Mesenchymal stem cell (in vitro differentiated cells and primary cell): ENCODE data around the gene CYP4F12.

Source experiments
- DNase-seq: peaks from one replicate; pipeline ENCODE4 v3.0.0-alpha.2; 2013
- H2AFZ ChIP-seq: one replicate; pipeline ENCODE4 v1.6.1; 2013; ENCODE audit warnings: low read depth, mild to moderate bottlenecking, control low read depth, inconsistent platforms, low read length, moderate library complexity
- H2AK5ac ChIP-seq: 2 replicates; pipeline ENCODE4 v1.6.1; 2013; ENCODE audit warnings: low read length, moderate library complexity, mild to moderate bottlenecking, inconsistent platforms; ENCODE audit not compliant: severe bottlenecking
- H2BK120ac ChIP-seq: one replicate; pipeline ENCODE4 v1.6.1; 2013; ENCODE audit warnings: low read depth, mild to moderate bottlenecking, inconsistent platforms, low read length, moderate library complexity
- H2BK12ac ChIP-seq, 2 experiments: one replicate each; pipeline ENCODE4 v1.6.1; 2013; ENCODE audit warnings: inconsistent platforms in 2 of 2, low read length in 2 of 2, mild to moderate bottlenecking in 2 of 2, moderate library complexity in 2 of 2, control low read depth in 1 of 2
- H2BK15ac ChIP-seq: one replicate; pipeline ENCODE4 v1.6.1; 2013; ENCODE audit warnings: mild to moderate bottlenecking, low read depth, inconsistent platforms; ENCODE audit not compliant: poor library complexity, severe bottlenecking
- H2BK5ac ChIP-seq: 2 replicates; pipeline ENCODE4 v1.6.1; 2013; ENCODE audit warnings: low read depth, mild to moderate bottlenecking, low read length, control low read depth, inconsistent platforms; ENCODE audit not compliant: poor library complexity, severe bottlenecking
- H3K14ac ChIP-seq, 2 experiments: one replicate each; pipeline ENCODE4 v1.6.1; 2013; ENCODE audit warnings: inconsistent platforms in 2 of 2, low read length in 2 of 2, control low read depth in 1 of 2, mild to moderate bottlenecking in 1 of 2, moderate library complexity in 1 of 2
- H3K18ac ChIP-seq, 2 experiments: one replicate each; pipeline ENCODE4 v1.6.1; 2013; ENCODE audit warnings: inconsistent platforms in 2 of 2, low read length in 2 of 2, control low read depth in 1 of 2, low read depth in 1 of 2, mild to moderate bottlenecking in 1 of 2
- H3K23ac ChIP-seq, 2 experiments: one replicate each; pipeline ENCODE4 v1.6.1; 2013; ENCODE audit warnings: inconsistent platforms in 2 of 2, low read length in 2 of 2, mild to moderate bottlenecking in 2 of 2, moderate library complexity in 2 of 2, control low read depth in 1 of 2
- H3K27ac ChIP-seq: 2 replicates; pipeline ENCODE4 v1.5.1; 2013; ENCODE audit warnings: mild to moderate bottlenecking, moderate library complexity, low read length, control low read depth, inconsistent platforms; ENCODE audit not compliant: poor library complexity, severe bottlenecking
- H3K27me3 ChIP-seq, 2 experiments: 2 replicates each; pipeline versions ENCODE4 v1.6.1 to v1.7.0; 2013; ENCODE audit warnings: low read length in 2 of 2, mild to moderate bottlenecking in 2 of 2, moderate library complexity in 2 of 2, control low read depth in 1 of 2, inconsistent platforms in 1 of 2; ENCODE audit not compliant: control insufficient read depth in 1 of 2, insufficient read depth in 1 of 2
- H3K36me3 ChIP-seq, 2 experiments: 2 replicates each; pipeline versions ENCODE4 v1.6.1 to v1.7.0; 2013; ENCODE audit warnings: low read length in 2 of 2, control low read depth in 1 of 2, inconsistent platforms in 1 of 2, low read depth in 1 of 2, mild to moderate bottlenecking in 1 of 2; ENCODE audit not compliant: insufficient read depth in 2 of 2, control insufficient read depth in 1 of 2
- H3K4ac ChIP-seq, 2 experiments: one replicate each; pipeline ENCODE4 v1.6.1; 2013; ENCODE audit warnings: inconsistent platforms in 2 of 2, low read length in 2 of 2, mild to moderate bottlenecking in 2 of 2, moderate library complexity in 2 of 2, control low read depth in 1 of 2, low read depth in 1 of 2
- H3K4me1 ChIP-seq: 2 replicates; pipeline ENCODE4 v1.6.1; 2013; ENCODE audit warnings: low read depth, low read length, control low read depth; ENCODE audit not compliant: control insufficient read depth, insufficient read depth
- H3K4me2 ChIP-seq: 2 replicates; pipeline ENCODE4 v1.6.1; 2013; ENCODE audit warnings: low read length, mild to moderate bottlenecking, inconsistent platforms; ENCODE audit not compliant: poor library complexity, severe bottlenecking
- H3K4me3 ChIP-seq, 2 experiments: 2 replicates each; pipeline versions ENCODE4 v1.5.1 to v1.7.0; 2013; ENCODE audit warnings: low read length in 2 of 2, mild to moderate bottlenecking in 2 of 2, control low read depth in 1 of 2, low read depth in 1 of 2; ENCODE audit not compliant: insufficient read depth in 1 of 2
- H3K79me1 ChIP-seq: replicated peaks from 2 replicates; pipeline ENCODE4 v1.6.1; 2013; ENCODE audit warnings: mild to moderate bottlenecking, control low read depth, low read length, inconsistent platforms; ENCODE audit not compliant: poor library complexity, severe bottlenecking
- H3K9ac ChIP-seq: 2 replicates; pipeline ENCODE4 v1.7.0; 2013; ENCODE audit warnings: mild to moderate bottlenecking, low read length, moderate library complexity
- H3K9me3 ChIP-seq: 2 replicates; pipeline ENCODE4 v1.7.0; 2013; ENCODE audit warnings: mild to moderate bottlenecking, low read length; ENCODE audit not compliant: control insufficient read depth
- H4K8ac ChIP-seq: one replicate; pipeline ENCODE4 v1.6.1; 2013; ENCODE audit warnings: inconsistent platforms, mild to moderate bottlenecking, low read length, moderate library complexity
- H4K91ac ChIP-seq: one replicate; pipeline ENCODE4 v1.6.1; 2013; ENCODE audit warnings: mild to moderate bottlenecking, low read length, inconsistent platforms
- WGBS: methylation state at CpG from one replicate; pipeline ENCODE4 v1.1.7; 2013; ENCODE audit warnings: mixed read lengths; 5-methylcytosine and 5-hydroxymethylcytosine counted together

CYP4F12 gene

DNA sequence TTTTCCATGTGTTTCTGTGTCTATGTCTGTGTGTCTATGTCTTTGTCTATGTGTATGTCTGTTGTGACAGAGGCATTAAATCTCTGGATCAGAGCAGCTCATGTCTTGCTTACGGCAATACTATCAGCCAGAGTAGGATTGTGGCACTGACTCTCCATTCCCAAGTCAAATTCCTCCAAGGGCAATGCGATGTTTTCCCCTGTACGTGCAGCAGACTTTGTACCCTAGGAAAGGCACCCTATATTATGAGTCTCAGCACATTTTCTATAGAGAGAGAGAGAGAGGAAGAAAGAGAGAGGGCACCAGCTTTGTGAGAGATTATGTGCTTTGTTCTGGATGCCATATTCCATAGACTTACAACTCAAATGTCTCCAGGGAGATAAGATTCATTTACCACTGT is 21.1 kb upstream of the CYP4F12 start:
- Histone ChIP-seq H3K36me3 (no peaks in the 10 kb centered on the region), H3K23ac (no peak overlapping the region), H3K9ac (no peak overlapping the region), H3K18ac (no peak overlapping the region), H3K9me3 (no peaks in the 10 kb centered on the region), H3K14ac (no peak overlapping the region), H2BK12ac (no peak overlapping the region), H4K91ac (no peak overlapping the region), H3K4me1 (no peaks in the 10 kb centered on the region), H3K79me1 (no peaks in the 10 kb centered on the region), H3K4ac (no peak overlapping the region), H2BK5ac (no peak overlapping the region), H2AK5ac (no peak overlapping the region), H2BK15ac (no peak overlapping the region), H3K27me3 (no peaks in the 10 kb centered on the region), H2BK120ac (no peak overlapping the region), H3K4me2 (no peak overlapping the region), H3K4me3 (no peak overlapping the region), H2AFZ (no peak overlapping the region), H4K8ac (no peak overlapping the region), H3K27ac (no peak overlapping the region)
- DNase-seq: no peak
- 67% methylated on average over 1 of the region's 3 CpGs for WGBS

DNA sequence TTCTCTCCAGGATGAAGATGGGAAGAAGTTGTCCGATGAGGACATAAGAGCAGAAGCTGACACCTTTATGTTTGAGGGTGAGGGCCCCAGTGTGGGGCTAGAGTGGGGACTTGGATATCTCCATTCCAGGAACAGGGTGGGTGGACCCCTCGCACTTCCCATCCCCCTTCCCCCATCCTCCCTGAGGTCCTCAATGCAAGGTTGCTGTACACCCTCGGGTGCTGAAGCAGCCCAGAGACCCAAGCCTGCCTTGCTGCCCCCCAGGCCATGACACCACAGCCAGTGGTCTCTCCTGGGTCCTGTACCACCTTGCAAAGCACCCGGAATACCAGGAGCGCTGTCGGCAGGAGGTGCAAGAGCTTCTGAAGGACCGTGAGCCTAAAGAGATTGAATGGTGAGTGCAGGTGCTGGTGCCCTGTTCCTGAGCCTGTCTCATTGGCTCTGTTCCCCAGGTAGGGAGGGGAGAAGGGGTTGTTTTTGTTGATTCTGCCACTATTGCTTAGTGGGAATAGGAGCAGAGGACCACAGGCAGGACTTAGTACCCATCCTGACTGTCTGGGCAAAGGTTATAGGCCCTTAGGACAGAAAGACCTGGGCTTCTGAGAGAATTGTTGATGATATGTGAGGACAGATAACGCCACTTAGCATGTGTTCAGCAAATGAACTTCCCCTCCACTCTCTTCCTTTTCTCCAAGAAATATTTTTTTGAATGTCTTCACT is 20.2 kb upstream of the CYP4F12 start:
- H2BK120ac ChIP-seq: no peak overlapping the region
- no peaks in the 10 kb centered on the region for H3K79me1 ChIP-seq
- H2AK5ac ChIP-seq: no peak overlapping the region
- H3K4ac ChIP-seq: no peak overlapping the region
- no peak overlapping the region for H3K18ac ChIP-seq
- H3K14ac ChIP-seq: no peak overlapping the region
- 74% methylated on average over 7 of the region's 8 CpGs for WGBS
- no peak overlapping the region for H4K91ac ChIP-seq
- no peak overlapping the region for H3K4me2 ChIP-seq
- no peaks in the 10 kb centered on the region for H3K36me3 ChIP-seq
- no peak overlapping the region for H2AFZ ChIP-seq
- no peak overlapping the region for H3K23ac ChIP-seq
- no peak overlapping the region for H4K8ac ChIP-seq
- no peak overlapping the region for H3K9ac ChIP-seq
- H2BK12ac ChIP-seq: no peak overlapping the region
- H3K4me3 ChIP-seq: no peak overlapping the region
- H2BK15ac ChIP-seq: no peak overlapping the region
- H3K4me1 ChIP-seq: no peaks in the 10 kb centered on the region
- no peaks in the 10 kb centered on the region for H3K27me3 ChIP-seq
- DNase-seq: no peak
- no peak overlapping the region for H2BK5ac ChIP-seq
- no peak overlapping the region for H3K27ac ChIP-seq
- H3K9me3 ChIP-seq: no peaks in the 10 kb centered on the region

DNA sequence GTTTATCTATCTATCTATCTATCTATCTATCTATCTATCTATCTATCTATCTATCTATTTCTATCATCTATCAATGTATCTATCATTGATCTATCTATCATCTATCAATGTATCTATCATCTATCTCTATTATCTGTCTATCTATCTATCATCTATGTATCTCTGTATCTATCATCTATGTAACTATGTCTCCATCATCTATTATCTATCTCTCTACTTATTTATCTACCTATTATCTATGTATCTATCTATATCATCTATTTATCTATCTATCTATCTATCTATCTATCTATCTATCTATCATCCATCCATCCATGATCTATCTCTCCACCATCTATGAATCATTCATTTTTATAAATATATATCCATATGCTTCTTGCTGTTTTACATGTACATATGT is 16.4 kb upstream of the CYP4F12 start:
- no peak for DNase-seq

GRCh38 chr19:15663247-15663646 is 9.6 kb upstream of the CYP4F12 start:
- H3K4ac ChIP-seq: no peak overlapping the region
- no peak overlapping the region for H3K27ac ChIP-seq
- H3K4me1 ChIP-seq: no peaks in the 10 kb centered on the region
- no peak overlapping the region for H3K14ac ChIP-seq
- no peak overlapping the region for H2BK15ac ChIP-seq
- H3K27me3 ChIP-seq: no peaks in the 10 kb centered on the region
- 74% methylated on average over 4 of the region's 4 CpGs for WGBS
- no peak overlapping the region for H2AK5ac ChIP-seq
- no peak overlapping the region for H3K9ac ChIP-seq
- H2AFZ ChIP-seq: no peak overlapping the region
- H3K4me3 ChIP-seq: no peak overlapping the region
- H3K79me1 ChIP-seq: no peaks in the 10 kb centered on the region
- H4K91ac ChIP-seq: no peak overlapping the region
- H3K9me3 ChIP-seq: no peaks in the 10 kb centered on the region
- no peak overlapping the region for H2BK5ac ChIP-seq
- no peak overlapping the region for H4K8ac ChIP-seq
- no peak overlapping the region for H3K23ac ChIP-seq
- H2BK12ac ChIP-seq: no peak overlapping the region
- no peak overlapping the region for H3K18ac ChIP-seq
- H3K36me3 ChIP-seq: no peaks in the 10 kb centered on the region
- no peak overlapping the region for H3K4me2 ChIP-seq
- no peak for DNase-seq
- H2BK120ac ChIP-seq: no peak overlapping the region

More for the DNA sequence above, 16.4 kb upstream of the CYP4F12 start:
- Histone ChIP-seq H3K9me3 (no peaks in the 10 kb centered on the region), H3K4me1 (no peaks in the 10 kb centered on the region), H3K4me3 (no peak overlapping the region), H3K9ac (no peak overlapping the region), H3K27ac (no peak overlapping the region), H2BK15ac (no peak overlapping the region), H3K36me3 (no peaks in the 10 kb centered on the region), H2AK5ac (no peak overlapping the region), H2BK120ac (no peak overlapping the region), H3K79me1 (no peaks in the 10 kb centered on the region), H2BK5ac (no peak overlapping the region), H3K14ac (no peak overlapping the region), H3K27me3 (no peaks in the 10 kb centered on the region), H3K4me2 (no peak overlapping the region), H3K23ac (no peak overlapping the region), H4K8ac (no peak overlapping the region), H2BK12ac (no peak overlapping the region), H3K18ac (no peak overlapping the region), H3K4ac (no peak overlapping the region), H4K91ac (no peak overlapping the region), H2AFZ (no peak overlapping the region)
